Stimulated activated CD8-positive, alpha-beta memory T cell treated with anti-CD3 and anti-CD28 coated beads, Interleukin-12 subunit alpha, Interleukin-12 subunit beta, amount 100 ng/mL, for 24 hours (primary cell): ENCODE results near the gene FLYWCH1.
"Not testable (repeated sequence)": the region's sequence is repeated elsewhere in the genome, so short reads cannot be mapped to it uniquely, and the experiment has no call there.

Source experiments
- DNase-seq: peaks from one replicate; pipeline ENCODE4 v3.0.0-alpha.2; 2020; ENCODE audit errors: extremely low read depth

FLYWCH1 gene

GRCh38 chr16:2925951-2926649, 14.4 kb downstream of the FLYWCH1 start:
- DNase-seq = no peak

GRCh38 chr16:2926650-2926999, 14.9 kb downstream of the FLYWCH1 start:
- DNase-seq = no peak

- peak; percentile 55 for DNase-seq
Observed at GRCh38 chr16:2927010-2927646, 15.4 kb downstream of the FLYWCH1 start.

GRCh38 chr16:2928151-2928550, 16.4 kb downstream of the FLYWCH1 start:
- not testable (repeated sequence) for DNase-seq

- no peak for DNase-seq
Observed at GRCh38 chr16:2928796-2929195, 17.1 kb downstream of the FLYWCH1 start.

- no peak for DNase-seq
Observed at GRCh38 chr16:2929693-2930092, 18.0 kb downstream of the FLYWCH1 start.

GRCh38 chr16:2930236-2930635, 18.5 kb downstream of the FLYWCH1 start:
- no peak for DNase-seq

GRCh38 chr16:2931231-2931914, 19.6 kb downstream of the FLYWCH1 start:
- not testable (repeated sequence) for DNase-seq

- no peak for DNase-seq
Observed at GRCh38 chr16:2933136-2933535, 21.4 kb downstream of the FLYWCH1 start.

- no peak for DNase-seq
Observed at GRCh38 chr16:2933701-2934100, 22.0 kb downstream of the FLYWCH1 start.

GRCh38 chr16:2934450-2934849, 22.7 kb downstream of the FLYWCH1 start:
- DNase-seq = no peak

- no peak for DNase-seq
Observed at GRCh38 chr16:2936436-2937011, 24.8 kb downstream of the FLYWCH1 start.

- DNase-seq = no peak
Observed at GRCh38 chr16:2937170-2937569, 25.4 kb downstream of the FLYWCH1 start.

GRCh38 chr16:2938206-2938605, 26.5 kb downstream of the FLYWCH1 start:
- DNase-seq = no peak

GRCh38 chr16:2939968-2940367, 28.2 kb downstream of the FLYWCH1 start:
- DNase-seq = no peak

- no peak for DNase-seq
Observed at GRCh38 chr16:2942045-2942444, 30.3 kb downstream of the FLYWCH1 start.

GRCh38 chr16:2943716-2944115, 32.0 kb downstream of the FLYWCH1 start:
- not testable (repeated sequence) for DNase-seq

GRCh38 chr16:2946649-2947048, 34.9 kb downstream of the FLYWCH1 start:
- DNase-seq = no peak

- no peak for DNase-seq
Observed at GRCh38 chr16:2948807-2949704, 37.3 kb downstream of the FLYWCH1 start.

- DNase-seq = no peak
Observed at GRCh38 chr16:2949705-2950352, 38.1 kb downstream of the FLYWCH1 start.

GRCh38 chr16:2950353-2950724, 38.6 kb downstream of the FLYWCH1 start:
- DNase-seq = no peak
